ENCODE results near the gene XPR1.
A peak's percentile ranks its signal among the peaks of the same experiment; 100 is the strongest.

XPR1 gene

GRCh38 chr1:180916771-180917170, 284.9 kb downstream of the XPR1 start:
- Histone ChIP-seq H3K27ac (no peak overlapping the region), H3K36me3 (replicated peaks) (no peaks in the 10 kb centered on the region), H3K27me3 (replicated peaks) (no peaks in the 10 kb centered on the region), H3K4me3 (ENCODE audit: low read depth, low read length) (no peak overlapping the region)
- in situ Hi-C loops (cut with HindIII; ENCODE audit: low pct_ligation_motif_present, low sequenced_read_pairs) = no loop called here
- no peak for DNase-seq
- TF ChIP-seq CTCF (IDR thresholded peaks at IDR 0.05; ENCODE audit: low read depth, low read length, missing control alignments) = no peak

GRCh38 chr1:180917306-180918065, 285.7 kb downstream of the XPR1 start:
- Histone ChIP-seq H3K36me3 (replicated peaks) (no peaks in the 10 kb centered on the region), H3K27ac (no peak overlapping the region), H3K27me3 (replicated peaks) (no peaks in the 10 kb centered on the region), H3K4me3 (ENCODE audit: low read depth, low read length) (no peak overlapping the region)
- in situ Hi-C loops (cut with HindIII; ENCODE audit: low pct_ligation_motif_present, low sequenced_read_pairs) = no loop called here
- TF ChIP-seq CTCF (IDR thresholded peaks at IDR 0.05; ENCODE audit: low read depth, low read length, missing control alignments) = peak; percentile 52
- peak; percentile 9 for DNase-seq

DNA sequence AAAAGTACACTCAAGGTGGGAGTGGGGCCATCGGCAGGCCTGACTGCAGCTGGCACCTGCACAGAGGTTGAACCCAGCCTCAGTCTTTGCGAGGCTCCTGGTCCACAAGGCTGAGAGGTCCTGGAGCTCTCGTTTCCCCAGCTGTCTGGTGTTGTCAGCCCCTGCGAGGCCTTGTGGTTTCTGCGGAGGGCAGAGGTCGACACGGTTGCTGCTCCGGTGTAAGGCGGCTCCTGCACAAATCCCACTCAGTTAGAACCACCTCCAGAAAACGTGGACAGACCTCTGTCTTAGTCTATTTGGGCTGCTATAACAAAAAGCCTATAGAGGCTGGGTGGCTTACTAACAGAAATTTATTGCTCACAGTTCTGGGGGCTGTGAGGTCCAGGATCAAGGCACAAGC, 286.7 kb downstream of the XPR1 start:
- Histone ChIP-seq H3K27ac (no peak overlapping the region), H3K27me3 (replicated peaks) (no peaks in the 10 kb centered on the region), H3K36me3 (replicated peaks) (no peaks in the 10 kb centered on the region), H3K4me3 (ENCODE audit: low read depth, low read length) (no peak overlapping the region)
- no peak for DNase-seq
- in situ Hi-C loops (cut with HindIII; ENCODE audit: low pct_ligation_motif_present, low sequenced_read_pairs) = no loop called here
- no peak for TF ChIP-seq CTCF (IDR thresholded peaks at IDR 0.05; ENCODE audit: low read depth, low read length, missing control alignments)

GRCh38 chr1:180919183-180919700, 287.4 kb downstream of the XPR1 start:
- Histone ChIP-seq H3K27ac (no peak overlapping the region), H3K27me3 (replicated peaks) (no peaks in the 10 kb centered on the region), H3K36me3 (replicated peaks) (no peaks in the 10 kb centered on the region), H3K4me3 (ENCODE audit: low read depth, low read length) (no peak overlapping the region)
- no peak for TF ChIP-seq CTCF (IDR thresholded peaks at IDR 0.05; ENCODE audit: low read depth, low read length, missing control alignments)
- in situ Hi-C loops (cut with HindIII; ENCODE audit: low pct_ligation_motif_present, low sequenced_read_pairs) = no loop called here
- DNase-seq = no peak

DNA sequence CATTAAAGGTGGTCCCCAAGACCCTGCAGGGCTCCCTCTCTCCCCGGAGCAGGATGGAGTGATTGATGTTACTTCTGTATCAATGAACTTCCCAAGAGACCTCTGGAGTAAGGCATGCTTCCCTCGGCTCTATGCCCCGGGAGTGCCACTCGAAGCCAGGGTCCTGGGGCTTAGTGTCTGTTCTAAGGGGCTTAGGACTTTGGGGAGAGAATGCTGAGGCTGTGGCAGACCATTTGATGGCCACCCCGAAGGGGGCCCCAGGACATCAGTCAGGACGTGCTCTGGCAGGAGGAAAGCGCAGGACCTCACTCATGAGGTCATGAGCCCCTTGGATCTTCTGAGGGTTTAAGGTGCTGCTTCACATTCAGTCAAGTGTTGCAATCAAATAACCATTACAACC, 288.4 kb downstream of the XPR1 start:
- H3K27ac ChIP-seq = no peak overlapping the region
- no peak for TF ChIP-seq CTCF (IDR thresholded peaks at IDR 0.05; ENCODE audit: low read depth, low read length, missing control alignments)
- DNase-seq = no peak
- no peaks in the 10 kb centered on the region for H3K27me3 ChIP-seq (replicated peaks)
- no peak overlapping the region for H3K4me3 ChIP-seq (ENCODE audit: low read depth, low read length)
- in situ Hi-C loops (cut with HindIII; ENCODE audit: low pct_ligation_motif_present, low sequenced_read_pairs) = no loop called here
- no peaks in the 10 kb centered on the region for H3K36me3 ChIP-seq (replicated peaks)

DNA sequence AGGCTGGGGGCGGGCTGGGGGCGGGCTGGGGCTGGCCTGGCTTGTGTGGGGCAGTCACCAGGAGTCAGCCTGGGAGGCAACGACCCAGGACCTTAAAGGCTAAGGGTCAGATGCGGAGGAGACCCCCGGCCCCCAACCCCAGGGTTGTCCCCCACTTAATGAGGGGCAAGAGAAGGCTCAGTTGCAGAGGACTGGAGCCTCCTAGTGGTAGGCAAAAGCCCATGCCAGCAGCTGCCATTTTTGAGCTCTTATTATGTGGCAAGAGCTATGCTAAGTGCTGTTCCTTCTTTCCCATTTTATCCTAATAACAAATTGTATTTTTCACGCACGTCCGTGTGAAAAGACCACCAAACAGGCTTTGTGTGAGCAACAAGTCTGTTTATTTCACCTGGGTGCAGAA, 288.9 kb downstream of the XPR1 start:
- H3K27ac ChIP-seq = no peak overlapping the region
- DNase-seq = no peak
- H3K27me3 ChIP-seq (replicated peaks) = no peaks in the 10 kb centered on the region
- in situ Hi-C loops (cut with HindIII; ENCODE audit: low pct_ligation_motif_present, low sequenced_read_pairs) = no loop called here
- H3K4me3 ChIP-seq (ENCODE audit: low read depth, low read length) = no peak overlapping the region
- no peaks in the 10 kb centered on the region for H3K36me3 ChIP-seq (replicated peaks)
- TF ChIP-seq CTCF (IDR thresholded peaks at IDR 0.05; ENCODE audit: low read depth, low read length, missing control alignments) = peak; percentile 49
